Astrocyte of the spinal cord (primary cell): ENCODE measurements around the gene CFHR5.

ENCODE experiments used
- DNase-seq: peaks from one replicate; pipeline ENCODE4 v3.0.0; 2011; ENCODE audit warnings: low read depth, low spot score
- H3K4me3 ChIP-seq: 2 replicates; pipeline ENCODE4 v1.5.1; 2011; ENCODE audit warnings: low read depth, mild to moderate bottlenecking, low read length, moderate library complexity
- CTCF ChIP-seq: IDR thresholded peaks from 2 replicates; pipeline ENCODE4 v1.5.1; 2012; ENCODE audit warnings: low read depth, mild to moderate bottlenecking, low read length, inconsistent platforms
- in situ Hi-C: cut with HindIII; loops from 2 replicates; pipeline ENCODE4 v1.10.0; 2017; ENCODE audit warnings: low sequenced_read_pairs

The CFHR5 gene

GRCh38 chr1:197001828-197002227 is 24.5 kb downstream of the CFHR5 start:
- in situ Hi-C loops, result no loop called here
- no peak for DNase-seq
- no peak for TF ChIP-seq CTCF

GRCh38 chr1:197003132-197003531 is 25.8 kb downstream of the CFHR5 start:
- H3K4me3 ChIP-seq, result no peak overlapping the region
- no peak for TF ChIP-seq CTCF
- DNase-seq, result no peak
- in situ Hi-C loops, result no loop called here

More at GRCh38 chr1:197001828-197002227, 24.5 kb downstream of the CFHR5 start:
- H3K4me3 ChIP-seq, result no peak overlapping the region

- no peak overlapping the region for H3K4me3 ChIP-seq
- DNase-seq, result no peak
- in situ Hi-C loops, result no loop called here
- no peak for TF ChIP-seq CTCF
These were observed 31.5 kb downstream of the CFHR5 start for GRCh38 chr1:197008861-197009260.

- no peak for TF ChIP-seq CTCF
- in situ Hi-C loops, result no loop called here
- no peak overlapping the region for H3K4me3 ChIP-seq
- DNase-seq, result no peak
These were observed 34.3 kb downstream of the CFHR5 start for GRCh38 chr1:197011614-197012013.

GRCh38 chr1:197013234-197013633 is 35.9 kb downstream of the CFHR5 start:
- no peak for DNase-seq
- in situ Hi-C loops, result no loop called here
- TF ChIP-seq CTCF, result no peak
- H3K4me3 ChIP-seq, result no peak overlapping the region

GRCh38 chr1:197016751-197017150 is 39.4 kb downstream of the CFHR5 start:
- no peak for DNase-seq
- H3K4me3 ChIP-seq, result no peak overlapping the region
- no peak for TF ChIP-seq CTCF
- in situ Hi-C loops, result no loop called here
